Measurements from ENCODE around the gene TCERG1. TPM values are rescaled to one million over a fixed set of nuclear protein-coding genes. Genes with fewer than 3 reads are reported as not detected.

TCERG1 gene
- total RNA-seq, 1 donor from 2014 or later = 40.5 TPM

- H3K4me3 Mint-ChIP-seq (ENCODE audit: unreplicated experiment) = no peak overlapping the region
- peaks cover 3% of the 10 kb centered on the region for H3K4me1 Mint-ChIP-seq (ENCODE audit: low read depth)
- H3K27me3 Mint-ChIP-seq (ENCODE audit: low read depth) = peaks cover 31% of the 10 kb centered on the region
- TF ChIP-seq, protein P1, sequence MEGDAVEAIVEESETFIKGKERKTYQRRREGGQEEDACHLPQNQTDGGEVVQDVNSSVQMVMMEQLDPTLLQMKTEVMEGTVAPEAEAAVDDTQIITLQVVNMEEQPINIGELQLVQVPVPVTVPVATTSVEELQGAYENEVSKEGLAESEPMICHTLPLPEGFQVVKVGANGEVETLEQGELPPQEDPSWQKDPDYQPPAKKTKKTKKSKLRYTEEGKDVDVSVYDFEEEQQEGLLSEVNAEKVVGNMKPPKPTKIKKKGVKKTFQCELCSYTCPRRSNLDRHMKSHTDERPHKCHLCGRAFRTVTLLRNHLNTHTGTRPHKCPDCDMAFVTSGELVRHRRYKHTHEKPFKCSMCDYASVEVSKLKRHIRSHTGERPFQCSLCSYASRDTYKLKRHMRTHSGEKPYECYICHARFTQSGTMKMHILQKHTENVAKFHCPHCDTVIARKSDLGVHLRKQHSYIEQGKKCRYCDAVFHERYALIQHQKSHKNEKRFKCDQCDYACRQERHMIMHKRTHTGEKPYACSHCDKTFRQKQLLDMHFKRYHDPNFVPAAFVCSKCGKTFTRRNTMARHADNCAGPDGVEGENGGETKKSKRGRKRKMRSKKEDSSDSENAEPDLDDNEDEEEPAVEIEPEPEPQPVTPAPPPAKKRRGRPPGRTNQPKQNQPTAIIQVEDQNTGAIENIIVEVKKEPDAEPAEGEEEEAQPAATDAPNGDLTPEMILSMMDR (IDR thresholded peaks at IDR 0.05) = no peak
- no peak for DNase-seq (ENCODE audit: low spot score)
- no peak overlapping the region for H3K27ac Mint-ChIP-seq (ENCODE audit: unreplicated experiment)
- H3K36me3 Mint-ChIP-seq (ENCODE audit: low read depth) = peaks cover 1% of the 10 kb centered on the region
- no peaks in the 10 kb centered on the region for H3K9me3 Mint-ChIP-seq (ENCODE audit: low read depth)
These were observed 20.8 kb upstream of the TCERG1 start for GRCh38 chr5:146426305-146426704.

- Mint-ChIP-seq H3K27ac (ENCODE audit: unreplicated experiment) (no peak overlapping the region), H3K4me1 (ENCODE audit: low read depth) (peaks cover 3% of the 10 kb centered on the region), H3K4me3 (ENCODE audit: unreplicated experiment) (no peak overlapping the region), H3K27me3 (ENCODE audit: low read depth) (peaks cover 33% of the 10 kb centered on the region), H3K36me3 (ENCODE audit: low read depth) (peaks cover 1% of the 10 kb centered on the region), H3K9me3 (ENCODE audit: low read depth) (no peaks in the 10 kb centered on the region)
- no peak for DNase-seq (ENCODE audit: low spot score)
- TF ChIP-seq, protein P1 (IDR thresholded peaks at IDR 0.05) = peak; percentile 90
These were observed 20.1 kb upstream of the TCERG1 start for GRCh38 chr5:146426853-146427618.

DNA sequence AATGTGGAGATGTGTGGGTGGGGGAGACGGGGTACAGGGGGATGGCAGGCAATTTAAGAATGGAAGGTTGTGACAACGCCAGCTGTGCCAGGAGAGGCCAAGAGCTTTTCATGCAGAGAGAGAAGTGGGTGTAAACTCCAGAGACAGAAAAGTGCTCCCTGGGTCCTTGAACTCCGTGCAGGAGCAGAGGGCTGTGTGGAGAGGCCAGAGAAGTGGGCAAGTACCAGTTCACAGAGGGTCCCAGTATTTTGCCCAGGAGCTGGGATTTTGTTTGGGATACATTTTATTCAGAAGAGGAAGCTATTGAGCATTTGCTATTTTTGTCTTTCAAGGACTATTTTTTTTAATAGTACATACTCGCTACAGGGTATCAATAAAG, 19.5 kb upstream of the TCERG1 start:
- Mint-ChIP-seq H3K27ac (ENCODE audit: unreplicated experiment) (no peak overlapping the region), H3K27me3 (ENCODE audit: low read depth) (peaks cover 34% of the 10 kb centered on the region)
- TF ChIP-seq, protein P1 (IDR thresholded peaks at IDR 0.05) = no peak

GRCh38 chr5:146428658-146429057, 18.5 kb upstream of the TCERG1 start:
- no peak overlapping the region for H3K27ac Mint-ChIP-seq (ENCODE audit: unreplicated experiment)
- no peak for DNase-seq (ENCODE audit: low spot score)
- H3K4me3 Mint-ChIP-seq (ENCODE audit: unreplicated experiment) = no peak overlapping the region
- H3K36me3 Mint-ChIP-seq (ENCODE audit: low read depth) = peaks cover 1% of the 10 kb centered on the region
- TF ChIP-seq, protein P1 (IDR thresholded peaks at IDR 0.05) = no peak
- peaks cover 3% of the 10 kb centered on the region for H3K4me1 Mint-ChIP-seq (ENCODE audit: low read depth)
- H3K9me3 Mint-ChIP-seq (ENCODE audit: low read depth) = no peaks in the 10 kb centered on the region
- H3K27me3 Mint-ChIP-seq (ENCODE audit: low read depth) = peaks cover 34% of the 10 kb centered on the region

More for the DNA sequence above, 19.5 kb upstream of the TCERG1 start:
- Mint-ChIP-seq H3K4me1 (ENCODE audit: low read depth) (peaks cover 3% of the 10 kb centered on the region), H3K36me3 (ENCODE audit: low read depth) (peaks cover 1% of the 10 kb centered on the region), H3K9me3 (ENCODE audit: low read depth) (no peaks in the 10 kb centered on the region), H3K4me3 (ENCODE audit: unreplicated experiment) (no peak overlapping the region)
- DNase-seq (ENCODE audit: low spot score) = no peak

DNA sequence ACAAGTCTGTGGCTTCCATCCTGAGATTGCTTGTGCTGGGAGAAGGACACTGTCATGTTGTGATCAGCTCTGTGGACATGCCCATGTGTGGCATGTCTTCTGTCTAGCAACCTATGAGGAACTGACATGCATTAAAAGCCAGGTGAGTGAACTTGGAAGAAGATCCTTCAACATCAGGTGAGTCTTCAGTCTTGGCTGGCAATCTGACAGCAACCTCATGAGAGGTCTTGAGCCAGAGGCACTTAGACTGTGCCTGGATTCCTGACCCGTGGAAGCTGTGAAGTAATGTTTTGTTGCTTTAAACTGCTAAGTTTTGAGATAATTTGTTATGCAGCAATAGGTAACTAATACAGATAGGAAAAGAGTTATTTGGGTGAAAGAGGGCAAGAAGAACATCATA, 6.8 kb upstream of the TCERG1 start:
- H3K27me3 Mint-ChIP-seq (ENCODE audit: low read depth) = peaks cover 19% of the 10 kb centered on the region
- no peaks in the 10 kb centered on the region for H3K4me1 Mint-ChIP-seq (ENCODE audit: low read depth)
- no peaks in the 10 kb centered on the region for H3K36me3 Mint-ChIP-seq (ENCODE audit: low read depth)
- TF ChIP-seq, protein P1 (IDR thresholded peaks at IDR 0.05) = no peak
- H3K9me3 Mint-ChIP-seq (ENCODE audit: low read depth) = no peaks in the 10 kb centered on the region
- DNase-seq (ENCODE audit: low spot score) = no peak
- H3K27ac Mint-ChIP-seq (ENCODE audit: unreplicated experiment) = no peak overlapping the region
- no peak overlapping the region for H3K4me3 Mint-ChIP-seq (ENCODE audit: unreplicated experiment)

Data from chondrocyte (in vitro differentiated cells).